H1 (cell line): ENCODE measurements around the gene RASGEF1C. TPM values are rescaled to one million over a fixed set of nuclear protein-coding genes. Genes with fewer than 3 reads are reported as not detected.

Experiments
- CTCF ChIA-PET: fragments of 300-600 bp; sonication (Branson Sonifier 250); formaldehyde crosslinking; loops from one replicate; lab custom pipeline; 2021; ENCODE audit not compliant: partially characterized antibody; lab: Charles Lee
- POLR2A ChIA-PET: fragments of 300-600 bp; sonication (Branson Sonifier 250); formaldehyde crosslinking; loops from one replicate; lab custom pipeline; 2021; ENCODE audit warnings: inconsistent platforms; ENCODE audit not compliant: partially characterized antibody; lab: Charles Lee
- DNase-seq, 2 experiments: peaks; one replicate each; pipeline versions ENCODE4 v3.0.0 to v3.0.0-alpha.2; 2010 to 2022; ENCODE audit warnings: low spot score in 2 of 2, low read depth in 1 of 2, mixed read lengths in 1 of 2
- FAIRE-seq: peaks from 2 replicates; lab custom pipeline; 2011; peaks lifted over from hg19 to GRCh38; lab: Jason Lieb, UNC
- H2AFZ ChIP-seq: 2 replicates; pipeline ENCODE4 v1.8.1; 2012; ENCODE audit warnings: low read length, inconsistent platforms
- H2AK5ac ChIP-seq: 2 replicates; pipeline ENCODE4 v1.6.1; 2013; ENCODE audit warnings: low read depth, low read length
- H2BK120ac ChIP-seq: replicated peaks from 2 replicates; pipeline ENCODE3; 2013; ENCODE audit warnings: low read depth, low read length, inconsistent platforms
- H2BK12ac ChIP-seq: 2 replicates; pipeline ENCODE4 v1.6.1; 2013; ENCODE audit warnings: low read depth, low read length
- H2BK15ac ChIP-seq: 2 replicates; pipeline ENCODE4 v1.6.1; 2013; ENCODE audit warnings: low read length
- H2BK20ac ChIP-seq: 2 replicates; pipeline ENCODE4 v1.6.1; 2013; ENCODE audit warnings: low read length
- H2BK5ac ChIP-seq: 2 replicates; pipeline ENCODE4 v1.6.1; 2013; ENCODE audit warnings: low read depth, low read length
- H3K14ac ChIP-seq: 2 replicates; pipeline ENCODE4 v1.6.1; 2013; ENCODE audit warnings: inconsistent platforms; ENCODE audit not compliant: insufficient read length
- H3K18ac ChIP-seq: 2 replicates; pipeline ENCODE4 v1.6.1; 2013; ENCODE audit warnings: low read length; ENCODE audit errors: extremely low read depth
- H3K23ac ChIP-seq: 2 replicates; pipeline ENCODE4 v1.6.1; 2013; ENCODE audit warnings: inconsistent platforms; ENCODE audit not compliant: insufficient read length
- H3K23me2 ChIP-seq: 2 replicates; pipeline ENCODE4 v1.6.1; 2013; ENCODE audit warnings: low read depth, low read length
- H3K27ac ChIP-seq: 2 replicates; pipeline ENCODE4 v1.6.1; 2011; ENCODE audit warnings: low read depth, low read length, inconsistent platforms
- H3K27me3 ChIP-seq, 4 experiments: replicated peaks in 1 of 4; 1 replicate in 1 of 4; 2 replicates in 3 of 4; pipeline versions ENCODE4 v1.6.1 to v1.8.1; 2011 to 2013; ENCODE audit warnings: low read length in 3 of 4, mild to moderate bottlenecking in 3 of 4, inconsistent platforms in 2 of 4, mixed read lengths in 2 of 4, moderate library complexity in 1 of 4; ENCODE audit not compliant: control insufficient read depth in 3 of 4, insufficient read depth in 3 of 4; ENCODE audit errors: extremely low read depth in 1 of 4
- H3K36me3 ChIP-seq, 4 experiments: 2 replicates each; pipeline versions ENCODE4 v1.6.1 to v1.8.1; 2011 to 2013; ENCODE audit warnings: mild to moderate bottlenecking in 4 of 4, low read length in 3 of 4, moderate library complexity in 2 of 4, control low read depth in 1 of 4, inconsistent platforms in 1 of 4; ENCODE audit not compliant: insufficient read depth in 4 of 4, control insufficient read depth in 2 of 4
- H3K4ac ChIP-seq: replicated peaks from 2 replicates; pipeline ENCODE3; 2013; ENCODE audit warnings: low read length, low read depth, mixed read lengths, inconsistent platforms; ENCODE audit not compliant: insufficient read length
- H3K4me1 ChIP-seq, 4 experiments: replicated peaks in 1 of 4; 1 replicate in 1 of 4; 2 replicates in 3 of 4; pipeline versions ENCODE4 v1.6.1 to v1.8.1; 2011 to 2013; ENCODE audit warnings: low read length in 3 of 4, inconsistent platforms in 2 of 4, mixed read lengths in 1 of 4; ENCODE audit not compliant: insufficient read depth in 4 of 4, control insufficient read depth in 3 of 4
- H3K4me2 ChIP-seq, 2 experiments: 2 replicates each; pipeline versions ENCODE4 v1.6.1 to v1.8.1; 2011 to 2013; ENCODE audit warnings: low read depth in 2 of 2, low read length in 2 of 2, control low read depth in 1 of 2, inconsistent platforms in 1 of 2, mild to moderate bottlenecking in 1 of 2; ENCODE audit not compliant: insufficient read depth in 1 of 2
- H3K4me3 ChIP-seq, 4 experiments: fragments of 200-600, 300-600 bp in 1 of 4; sonication (generic), shearing (Covaris generic), sonication (Bioruptor Twin) in 1 of 4; 2 replicates each; pipeline versions ENCODE4 v1.5.1 to v1.8.1; 2011 to 2016; ENCODE audit warnings: low read length in 4 of 4, low read depth in 3 of 4, control low read depth in 2 of 4, inconsistent platforms in 2 of 4, mild to moderate bottlenecking in 2 of 4, mixed read lengths in 1 of 4, moderate library complexity in 1 of 4; ENCODE audit not compliant: insufficient read depth in 2 of 4; ENCODE audit errors: extremely low read depth in 1 of 4
- H3K56ac ChIP-seq: replicated peaks from 2 replicates; pipeline ENCODE3; 2013; ENCODE audit warnings: low read depth, mild to moderate bottlenecking, mixed read lengths, low read length, inconsistent platforms; ENCODE audit not compliant: insufficient read length
- H3K79me1 ChIP-seq: 2 replicates; pipeline ENCODE4 v1.6.1; 2013; ENCODE audit warnings: low read depth, low read length, control low read depth
- H3K79me2 ChIP-seq, 2 experiments: 2 replicates each; pipeline versions ENCODE4 v1.6.1 to v1.8.1; 2012 to 2013; ENCODE audit warnings: low read length in 2 of 2, mild to moderate bottlenecking in 2 of 2, inconsistent platforms in 1 of 2; ENCODE audit not compliant: insufficient read depth in 2 of 2, control insufficient read depth in 1 of 2
- H3K9ac ChIP-seq, 4 experiments: replicated peaks in 1 of 4; 1 replicate in 1 of 4; 2 replicates in 3 of 4; pipeline versions ENCODE4 v1.6.1 to v1.8.1; 2011 to 2013; ENCODE audit warnings: low read depth in 3 of 4, low read length in 3 of 4, control low read depth in 2 of 4, mild to moderate bottlenecking in 2 of 4, moderate library complexity in 2 of 4, inconsistent platforms in 1 of 4; ENCODE audit errors: extremely low read depth in 1 of 4
- H3K9me3 ChIP-seq, 2 experiments: 2 replicates each; pipeline versions ENCODE4 v1.6.1 to v1.8.1; 2012 to 2013; ENCODE audit warnings: mild to moderate bottlenecking in 2 of 2, moderate library complexity in 2 of 2, control low read depth in 1 of 2, inconsistent platforms in 1 of 2, low read depth in 1 of 2, low read length in 1 of 2, mixed read lengths in 1 of 2; ENCODE audit not compliant: insufficient read depth in 2 of 2
- H4K20me1 ChIP-seq, 2 experiments: replicated peaks in 1 of 2; 2 replicates each; pipeline versions ENCODE3 to v1.8.1; 2011 to 2013; ENCODE audit warnings: inconsistent platforms in 2 of 2, low read length in 2 of 2, mild to moderate bottlenecking in 1 of 2; ENCODE audit not compliant: insufficient read depth in 2 of 2, control insufficient read depth in 1 of 2
- H4K5ac ChIP-seq: 2 replicates; pipeline ENCODE4 v1.6.1; 2013; ENCODE audit warnings: low read length, low read depth, mixed read lengths, inconsistent platforms; ENCODE audit not compliant: insufficient read length
- H4K8ac ChIP-seq: 2 replicates; pipeline ENCODE4 v1.8.0; 2013; ENCODE audit warnings: mild to moderate bottlenecking, moderate library complexity, low read length, inconsistent platforms; ENCODE audit not compliant: insufficient read depth; ENCODE audit errors: extremely low read depth
- H4K91ac ChIP-seq: replicated peaks from 2 replicates; pipeline ENCODE3; 2013; ENCODE audit warnings: low read length, mixed read lengths, inconsistent platforms; ENCODE audit not compliant: insufficient read length
- POLR2A ChIP-seq, 2 experiments: IDR thresholded peaks; 1 replicate in 1 of 2; 2 replicates in 1 of 2; pipeline ENCODE4 v1.6.1; 2011; ENCODE audit warnings: low read depth in 2 of 2, low read length in 2 of 2, mild to moderate bottlenecking in 2 of 2; ENCODE audit errors: control extremely low read depth in 1 of 2
- RNF2 ChIP-seq: fragments of 200-900, 300-1000 bp; sonication (generic); IDR thresholded peaks from 2 replicates; pipeline ENCODE4 v1.7.1; 2016; ENCODE audit warnings: borderline replicate concordance, low read depth, mild to moderate bottlenecking, antibody characterized with exemption, low read length; ENCODE audit not compliant: poor library complexity, severe bottlenecking; ENCODE audit errors: missing control alignments
- WGBS, 2 experiments: shearing (Covaris generic) in 1 of 2; methylation state at CpG; one replicate each; pipeline versions ENCODE4 v1.1.6 to v1.1.7; 2013 to 2015; ENCODE audit warnings: low lambda C conversion rate in 2 of 2, mixed read lengths in 2 of 2, inconsistent platforms in 1 of 2, low coverage in 1 of 2, missing lambda C conversion rate in 1 of 2; ENCODE audit not compliant: insufficient replicate concordance in 2 of 2, insufficient coverage in 1 of 2, insufficient read length in 1 of 2; ENCODE audit errors: extremely low coverage in 1 of 2, missing lambda C conversion rate in 1 of 2; 5-methylcytosine and 5-hydroxymethylcytosine counted together
- polyA plus RNA-seq, 7 experiments: library from polyadenylated mRNA; depleted of rRNA in 3 of 7; stranded (reverse) in 5 of 7; unstranded in 2 of 7; fragments of >200 nt in 5 of 7; fragments of 200-250 nt in 2 of 7; gene quantifications; 1 replicate in 5 of 7; 2 replicates in 1 of 7; 4 replicates in 1 of 7; pipeline versions ENCODE4 v1.2.1 to v1.2.3, GENCODE V29; 2011 to 2013; ENCODE audit warnings: missing spikeins in 2 of 7, mixed read lengths in 2 of 7
- total RNA-seq: library from RNA; stranded (reverse); fragmentation: NEBNext Ultra II Directional; extraction: Animal tissue kit (Norgen Biotek cat#: 25700); gene quantifications from 2 replicates; pipeline ENCODE4 v1.2.1, GENCODE V29; 2021

The RASGEF1C gene
- total and polyA plus RNA-seq, 2 of the 8 experiments (the other 6 are each of a cell fraction or from before 2014, with no cell fraction given): 0.26 to 0.61 TPM

DNA sequence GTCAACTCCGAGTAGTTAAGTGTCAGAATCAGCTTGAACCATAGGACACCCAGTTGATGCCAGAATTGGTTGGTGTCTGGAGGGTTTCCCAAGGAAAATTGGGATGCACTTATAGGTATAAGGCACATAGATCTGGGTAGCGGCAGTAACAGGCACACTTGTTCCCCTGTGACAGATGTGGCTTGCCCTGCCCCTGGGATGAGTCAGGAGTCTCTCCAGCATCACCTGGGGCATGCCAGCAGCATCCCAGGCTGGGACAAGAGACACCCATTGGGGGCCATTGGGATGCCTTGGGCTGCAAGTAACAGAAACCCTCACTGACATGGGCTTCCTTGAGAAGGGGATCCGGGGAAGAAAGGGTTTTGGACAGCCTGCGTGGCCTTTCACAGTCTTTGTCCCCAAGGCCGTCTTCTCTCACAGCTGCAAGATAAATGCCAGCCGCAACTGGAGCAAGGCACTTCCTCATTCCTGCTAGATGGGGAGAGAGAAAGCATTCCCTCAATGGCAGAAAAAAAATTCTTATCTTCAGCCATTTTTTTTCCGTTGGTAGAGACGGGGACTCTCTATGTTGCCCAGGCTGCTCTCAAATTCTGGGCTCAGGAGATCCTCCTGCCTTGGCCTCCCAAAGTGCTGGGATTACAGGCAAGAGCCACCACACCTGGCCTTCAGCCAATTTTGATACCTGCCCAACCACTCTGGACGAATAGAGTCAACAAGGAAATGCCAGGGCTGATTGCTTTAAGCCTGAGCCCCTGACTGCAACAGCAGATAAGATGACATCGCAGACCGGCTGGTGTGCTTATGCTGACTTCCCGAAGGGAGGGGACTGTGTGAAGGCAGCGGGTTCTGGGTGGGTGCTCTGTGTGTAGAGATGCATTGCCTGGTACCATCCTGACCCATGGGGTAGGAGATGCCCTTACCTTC lies 124.1 kb downstream of the RASGEF1C start:
- Histone ChIP-seq H3K56ac (no peak overlapping the region), H3K27ac (peak overlapping the region; percentile 95; the same call in 1 of the 2 replicates), H2BK20ac (peak overlapping the region; percentile 100), H3K4me3 (no peak overlapping the region), H3K27me3 (peaks cover 0 to 3% (median 2%) of the 10 kb centered on the region in 4 experiments; a peak in 2 of 7 replicates), H3K9me3 (no peaks in the 10 kb centered on the region), H4K8ac (no peak overlapping the region), H2BK120ac (peak overlapping the region; percentile 91), H3K79me1 (no peaks in the 10 kb centered on the region), H4K91ac (peak overlapping the region; percentile 99), H2AK5ac (peak overlapping the region; percentile 99), H3K23me2 (0 out of 2 replicates have a peak, but pooled peaks cover 2% of the 10 kb centered on the region), H3K9ac (no peak overlapping the region; a peak in 1 of 7 replicates), H2BK12ac (peak overlapping the region; percentile 100), H4K20me1 (no peaks in the 10 kb centered on the region), H2BK5ac (peak overlapping the region; percentile 100; the same call in 1 of the 2 replicates), H3K23ac (no peak overlapping the region), H3K79me2 (no peaks in the 10 kb centered on the region), H3K4ac (peak overlapping the region; percentile 89), H3K4me1 (peaks cover 19 to 40% (median 27%) of the 10 kb centered on the region in 4 experiments), H3K14ac (no peak overlapping the region), H2BK15ac (0 out of 2 replicates have a peak overlapping the region, but pooled peaks have one; percentile 32), H2AFZ (no peak overlapping the region), H3K18ac (peak overlapping the region; percentile 76; the same call in 1 of the 2 replicates), H3K4me2 (peak overlapping the region in 1 of 2 experiments; percentile 46; a peak in 1 of 4 replicates), H3K36me3 (no peaks in the 10 kb centered on the region), H4K5ac (peak overlapping the region; percentile 79)
- TF ChIP-seq RNF2 (no peak), POLR2A (IDR thresholded peaks at IDR 0.05; ENCODE audit: control extremely low read depth in 1 of 2, low read depth in 2 of 2, low read length in 2 of 2) (peak in 1 of 2 experiments; percentile 28; a peak in 1 of 3 replicates)
- FAIRE-seq (no peak), DNase-seq (peak in 1 of 2 experiments; percentile 51)
- ChIA-PET CTCF (interaction anchor here (1.3 kb wide), 1 partner anchor 27 kb away, joined by 3 read pairs; no protein-coding TSS in a partner anchor), POLR2A (interaction anchor here (1.0 to 6.1 kb wide), 5 partner anchors 7 to 206 kb away, joined by 3 to 40 read pairs (median 4); partner anchors contain the start of gene RNF130)
- 78% methylated on average over 13 of the region's 13 CpGs; no CpG with 5 or more reads in 1 of the 2 experiments for WGBS, 2 experiments
